ENCODE measurements around the gene PPCDC.
"Not testable (repeated sequence)": the region's sequence is repeated elsewhere in the genome, so short reads cannot be mapped to it uniquely, and the experiment has no call there.

PPCDC gene

GRCh38 chr15:75090388-75090734 is 67.0 kb downstream of the PPCDC start:
- no peaks in the 10 kb centered on the region for H3K27me3 Mint-ChIP-seq
- DNase-seq (ENCODE audit: low spot score in 2 of 2) = no peak
- H3K36me3 Mint-ChIP-seq (ENCODE audit: insufficient read depth) = peaks cover 2% of the 10 kb centered on the region

GRCh38 chr15:75091814-75092213 is 68.4 kb downstream of the PPCDC start:
- Mint-ChIP-seq H3K4me1 (peaks cover 6% of the 10 kb centered on the region), H3K36me3 (ENCODE audit: insufficient read depth) (no peaks in the 10 kb centered on the region), H3K9me3 (no peaks in the 10 kb centered on the region), H3K27me3 (no peaks in the 10 kb centered on the region), H3K27ac (ENCODE audit: low read depth) (no peak overlapping the region), H3K4me3 (no peak overlapping the region)
- no peak for ATAC-seq (replicated peaks; ENCODE audit: extremely low read depth, poor library complexity, severe bottlenecking)
- DNase-seq (ENCODE audit: low spot score in 2 of 2) = no peak

More at GRCh38 chr15:75090388-75090734, 67.0 kb downstream of the PPCDC start:
- Mint-ChIP-seq H3K4me3 (no peak overlapping the region), H3K27ac (ENCODE audit: low read depth) (no peak overlapping the region), H3K4me1 (no peaks in the 10 kb centered on the region), H3K9me3 (peaks cover 5% of the 10 kb centered on the region)
- ATAC-seq (replicated peaks; ENCODE audit: extremely low read depth, poor library complexity, severe bottlenecking) = no peak

GRCh38 chr15:75094961-75095478 is 71.6 kb downstream of the PPCDC start:
- not testable (repeated sequence) for H3K4me1 Mint-ChIP-seq; ATAC-seq (replicated peaks; ENCODE audit: extremely low read depth, poor library complexity, severe bottlenecking); H3K4me3 Mint-ChIP-seq; H3K27ac Mint-ChIP-seq (ENCODE audit: low read depth); H3K36me3 Mint-ChIP-seq (ENCODE audit: insufficient read depth); H3K9me3 Mint-ChIP-seq; DNase-seq (ENCODE audit: low spot score in 2 of 2); H3K27me3 Mint-ChIP-seq

GRCh38 chr15:75095594-75095993 is 72.2 kb downstream of the PPCDC start:
- peaks cover 8% of the 10 kb centered on the region for H3K27me3 Mint-ChIP-seq
- no peak for ATAC-seq (replicated peaks; ENCODE audit: extremely low read depth, poor library complexity, severe bottlenecking)
- H3K36me3 Mint-ChIP-seq (ENCODE audit: insufficient read depth) = no peaks in the 10 kb centered on the region
- peaks cover 6% of the 10 kb centered on the region for H3K4me1 Mint-ChIP-seq
- no peak for DNase-seq (ENCODE audit: low spot score in 2 of 2)
- no peak overlapping the region for H3K27ac Mint-ChIP-seq (ENCODE audit: low read depth)
- H3K9me3 Mint-ChIP-seq = no peaks in the 10 kb centered on the region
- H3K4me3 Mint-ChIP-seq = no peak overlapping the region

GRCh38 chr15:75097939-75098338 is 74.5 kb downstream of the PPCDC start:
- Mint-ChIP-seq H3K4me3 (no peak overlapping the region), H3K27me3 (peaks cover 8% of the 10 kb centered on the region), H3K36me3 (ENCODE audit: insufficient read depth) (no peaks in the 10 kb centered on the region), H3K4me1 (peaks cover 6% of the 10 kb centered on the region), H3K9me3 (no peaks in the 10 kb centered on the region), H3K27ac (ENCODE audit: low read depth) (peak overlapping the region; percentile 72)
- no peak for DNase-seq (ENCODE audit: low spot score in 2 of 2)
- no peak for ATAC-seq (replicated peaks; ENCODE audit: extremely low read depth, poor library complexity, severe bottlenecking)

GRCh38 chr15:75098404-75098803 is 75.0 kb downstream of the PPCDC start:
- Mint-ChIP-seq H3K27ac (ENCODE audit: low read depth) (peak overlapping the region; percentile 72), H3K4me1 (peaks cover 6% of the 10 kb centered on the region), H3K27me3 (peaks cover 8% of the 10 kb centered on the region), H3K4me3 (no peak overlapping the region), H3K36me3 (ENCODE audit: insufficient read depth) (no peaks in the 10 kb centered on the region), H3K9me3 (no peaks in the 10 kb centered on the region)
- ATAC-seq (replicated peaks; ENCODE audit: extremely low read depth, poor library complexity, severe bottlenecking) = no peak
- no peak for DNase-seq (ENCODE audit: low spot score in 2 of 2)

Measured in central memory CD8-positive, alpha-beta T cell (primary cell).